T-cell (primary cell): ENCODE data around the gene TSHR. TPM values are rescaled to one million over a fixed set of nuclear protein-coding genes. Genes with fewer than 3 reads are reported as not detected.
A peak's percentile ranks its signal among the peaks of the same experiment; 100 is the strongest.
"Not testable (repeated sequence)": the region's sequence is repeated elsewhere in the genome, so short reads cannot be mapped to it uniquely, and the experiment has no call there.

Experiments
- ATAC-seq, 4 experiments: fragments of 200-7000 bp in 3 of 4; fragments of 150-1000 bp in 1 of 4; cut with Tn5 transposase; replicated peaks in 1 of 4; 1 replicate in 3 of 4; 2 replicates in 1 of 4; pipeline ENCODE4 v1.10.0; 2021; ENCODE audit warnings: moderate library complexity in 3 of 4, mild to moderate bottlenecking in 2 of 4, moderate number of reproducible peaks in 1 of 4
- CTCF ChIA-PET, 2 donors: fragments of 300-600 bp; sonication (Branson Sonifier 250); formaldehyde crosslinking; loops; one replicate each; lab custom pipeline; 2022; ENCODE audit warnings: antibody characterized with exemption in 2 of 2; lab: Charles Lee
- POLR2A ChIA-PET, 2 donors: fragments of 300-600 bp; sonication (Branson Sonifier 250); formaldehyde crosslinking; loops; one replicate each; lab custom pipeline; 2022; ENCODE audit warnings: antibody characterized with exemption in 2 of 2; lab: Charles Lee
- DNase-seq, 35 experiments: peaks; one replicate each; pipeline versions ENCODE4 v3.0.0 to v3.0.0-alpha.2; 2013 to 2023
- H3K27ac ChIP-seq: one replicate; pipeline ENCODE4 v1.5.1; 2013; ENCODE audit warnings: low read length
- H3K27me3 ChIP-seq, 2 experiments: replicated peaks in 1 of 2; 1 replicate in 1 of 2; 2 replicates in 1 of 2; pipeline versions ENCODE4 v1.6.1 to v1.7.0; 2013; ENCODE audit warnings: low read length in 1 of 2, mixed read lengths in 1 of 2; ENCODE audit not compliant: control insufficient read depth in 2 of 2, insufficient read depth in 2 of 2; ENCODE audit errors: extremely low read depth in 1 of 2
- H3K36me3 ChIP-seq, 2 donors: 1 replicate in 1 of 2; 2 replicates in 1 of 2; pipeline versions ENCODE4 v1.6.1 to v1.7.0; 2013; ENCODE audit warnings: low read length in 1 of 2; ENCODE audit not compliant: control insufficient read depth in 2 of 2, insufficient read depth in 1 of 2; ENCODE audit errors: extremely low read depth in 1 of 2
- H3K4me1 ChIP-seq, 2 experiments: 1 replicate in 1 of 2; 2 replicates in 1 of 2; pipeline versions ENCODE4 v1.6.1 to v1.7.0; 2013; ENCODE audit warnings: low read length in 2 of 2, mixed read lengths in 1 of 2; ENCODE audit not compliant: insufficient read depth in 2 of 2, control insufficient read depth in 1 of 2; ENCODE audit errors: extremely low read depth in 1 of 2
- H3K4me3 ChIP-seq, 2 donors: 1 replicate in 1 of 2; 2 replicates in 1 of 2; pipeline versions ENCODE4 v1.5.1 to v1.7.0; 2013; ENCODE audit warnings: mild to moderate bottlenecking in 2 of 2, low read length in 1 of 2, moderate library complexity in 1 of 2; ENCODE audit not compliant: control insufficient read depth in 1 of 2; ENCODE audit errors: extremely low read depth in 1 of 2
- H3K9me3 ChIP-seq: 2 replicates; pipeline ENCODE4 v1.7.0; 2013
- H3K27ac Mint-ChIP-seq, 2 donors: one replicate each; pipeline ENCODE4 v1.8.0; 2020 to 2021; ENCODE audit warnings: mild to moderate bottlenecking in 2 of 2, mixed read lengths in 2 of 2
- H3K27me3 Mint-ChIP-seq, 2 donors: one replicate each; pipeline ENCODE4 v1.8.0; 2021 to 2022; ENCODE audit warnings: mixed read lengths in 2 of 2
- H3K36me3 Mint-ChIP-seq: one replicate; pipeline ENCODE4 v1.8.0; 2021; ENCODE audit warnings: mixed read lengths
- H3K4me1 Mint-ChIP-seq, 3 donors: one replicate each; pipeline ENCODE4 v1.8.0; 2020 to 2022; ENCODE audit warnings: mixed read lengths in 3 of 3, mild to moderate bottlenecking in 1 of 3
- H3K4me3 Mint-ChIP-seq, 3 donors: one replicate each; pipeline ENCODE4 v1.8.0; 2020 to 2022; ENCODE audit warnings: mild to moderate bottlenecking in 3 of 3, mixed read lengths in 3 of 3, moderate library complexity in 3 of 3
- H3K9me3 Mint-ChIP-seq, 3 donors: one replicate each; pipeline ENCODE4 v1.8.0; 2020 to 2022; ENCODE audit warnings: mixed read lengths in 3 of 3
- WGBS: methylation state at CpG from one replicate; pipeline ENCODE4 v1.1.5; 2013; ENCODE audit warnings: missing lambda C conversion rate; ENCODE audit not compliant: insufficient coverage; 5-methylcytosine and 5-hydroxymethylcytosine counted together
- total RNA-seq, 35 experiments: library from RNA in 6 of 35; stranded (reverse) in 6 of 35; fragments of 120-200 nt in 1 of 35; gene quantifications; one replicate each; pipeline versions ENCODE4 v1.2.1 to v1.2.4 and lab custom pipeline; 2013 to 2026

The TSHR gene
- total RNA-seq (1 to 10 TPM in 2 of 5 donors, under 1 TPM in 3; 0.25 to 1.7 (median 0.86) TPM), total RNA-seq (lab: John Stamatoyannopoulos, UW) (0 to 1.1 (median 0.30) reads per million in 29 experiments)
- 0.72 TPM for total RNA-seq (2013)

DNA sequence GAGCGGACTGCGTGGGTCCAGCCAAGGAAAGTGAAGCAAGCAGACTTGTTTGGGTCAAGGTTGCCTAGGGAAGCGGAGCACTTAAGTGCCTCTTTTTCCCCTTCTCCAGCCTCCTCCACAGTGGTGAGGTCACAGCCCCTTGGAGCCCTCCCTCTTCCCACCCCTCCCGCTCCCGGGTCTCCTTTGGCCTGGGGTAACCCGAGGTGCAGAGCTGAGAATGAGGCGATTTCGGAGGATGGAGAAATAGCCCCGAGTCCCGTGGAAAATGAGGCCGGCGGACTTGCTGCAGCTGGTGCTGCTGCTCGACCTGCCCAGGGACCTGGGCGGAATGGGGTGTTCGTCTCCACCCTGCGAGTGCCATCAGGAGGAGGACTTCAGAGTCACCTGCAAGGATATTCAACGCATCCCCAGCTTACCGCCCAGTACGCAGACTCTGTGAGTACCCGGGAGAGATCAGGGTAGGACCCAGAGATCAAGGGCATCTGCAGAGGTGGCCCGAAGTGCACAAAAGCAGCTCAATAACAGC, at the start of gene TSHR:
Gene TSHR, plus strand, starts transcription at position 206 of the 526 bp plus-strand sequence. Its CDS starts 60 bp downstream, at position 266.
- Mint-ChIP-seq H3K27ac (peak within 1 kb of the TSS; percentile 25 to 37), H3K4me1 (peaks cover 42 to 52% (median 49%) of the 10 kb centered on the region in 3 donors)

DNA sequence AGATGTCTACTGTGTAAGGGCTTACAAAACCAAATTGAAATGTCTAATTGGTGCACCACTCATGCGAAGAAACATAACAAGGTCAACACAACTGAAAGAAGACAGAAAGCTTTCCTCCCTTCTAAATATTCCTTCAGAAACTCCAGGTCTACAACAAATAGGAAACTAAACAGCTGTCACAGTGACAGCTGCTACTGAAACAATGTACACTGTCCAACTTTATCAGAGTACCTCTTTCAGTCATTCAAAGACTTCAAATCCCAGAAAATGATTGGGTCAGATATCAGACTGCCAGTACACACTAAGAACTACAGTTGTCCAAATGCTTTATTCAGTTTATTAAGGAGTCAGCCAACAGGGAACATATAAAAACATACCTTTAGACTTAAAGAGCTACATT, 49.1 kb upstream of the TSHR start:
- Mint-ChIP-seq H3K4me1 (no peaks in the 10 kb centered on the region), H3K36me3 (peaks cover 40% of the 10 kb centered on the region), H3K27ac (no peak overlapping the region), H3K9me3 (no peaks in the 10 kb centered on the region), H3K4me3 (no peak overlapping the region), H3K27me3 (no peaks in the 10 kb centered on the region)
- no peaks in the 10 kb centered on the region for H3K27me3 ChIP-seq
- no peak overlapping the region for H3K4me3 ChIP-seq
- H3K4me1 ChIP-seq, result no peaks in the 10 kb centered on the region
- POLR2A ChIA-PET, result no interaction called here
- no peak for ATAC-seq
- 56% methylated on average over 1 of the region's 1 CpG for WGBS
- no peaks in the 10 kb centered on the region for H3K9me3 ChIP-seq
- CTCF ChIA-PET, result interaction anchor here in 1 of 2 donors (0.6 kb wide), 1 partner anchor 62 kb away, joined by 3 read pairs; no protein-coding TSS in a partner anchor
- H3K27ac ChIP-seq, result no peak overlapping the region
- no peak for DNase-seq
- peaks cover 0 to 2% of the 10 kb centered on the region in 2 donors for H3K36me3 ChIP-seq

More for the DNA sequence above, at the start of gene TSHR:
- Histone ChIP-seq H3K4me1 (peaks cover 20 to 23% of the 10 kb centered on the region in 2 experiments), H3K27me3 (peaks cover 0 to 10% of the 10 kb centered on the region in 2 experiments), H3K4me3 (peak within 1 kb of the TSS; percentile 69 to 97), H3K27ac (no peak within 1 kb of the TSS), H3K9me3 (no peaks in the 10 kb centered on the region), H3K36me3 (no peaks in the 10 kb centered on the region)
- Mint-ChIP-seq H3K36me3 (no peaks in the 10 kb centered on the region), H3K27me3 (no peaks in the 10 kb centered on the region), H3K9me3 (no peaks in the 10 kb centered on the region), H3K4me3 (peak within 1 kb of the TSS; percentile 87 to 98 (median 88))
- peak in 7 of 35 experiments; percentile 2 to 37 (median 18) for DNase-seq
- ATAC-seq, result peak; percentile 7 to 37 (median 20)
- 41% methylated on average over 18 of the region's 21 CpGs for WGBS
- ChIA-PET CTCF (interaction anchor here (0.6 to 5.0 kb wide), 13 partner anchors 14 to 1995 kb away, joined by 3 to 85 read pairs (median 4); partner anchors contain the start of gene CEP128 (in 2 of the 2)), POLR2A (interaction anchor here in 1 of 2 donors (1.0 kb wide), 1 partner anchor 13 kb away, joined by 5 read pairs; no protein-coding TSS in a partner anchor)

DNA sequence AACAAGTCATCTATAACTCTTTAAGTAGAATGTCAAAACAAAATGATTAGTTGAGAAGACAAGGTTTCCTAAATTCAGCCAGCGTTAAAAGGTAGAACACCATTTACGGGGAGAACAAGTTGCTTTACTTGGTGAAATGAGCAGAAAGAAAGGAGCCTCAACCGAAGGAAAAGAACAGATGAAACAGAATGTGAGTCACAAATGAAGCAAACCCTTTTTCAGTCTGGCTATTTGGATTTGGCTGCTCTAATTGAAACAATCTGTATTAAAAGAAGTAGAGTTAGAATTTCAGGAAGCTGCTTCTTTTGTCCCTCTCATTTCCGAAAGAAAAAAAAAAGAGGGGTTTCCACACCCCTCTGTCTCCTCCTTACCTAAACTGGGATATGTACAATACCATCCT, 48.5 kb upstream of the TSHR start:
- H3K36me3 Mint-ChIP-seq, result peaks cover 39% of the 10 kb centered on the region
- H3K36me3 ChIP-seq, result peaks cover 0 to 2% of the 10 kb centered on the region in 2 donors
- 100% methylated on average over 1 of the region's 4 CpGs for WGBS
- ATAC-seq (no peak), DNase-seq (no peak)
- no peaks in the 10 kb centered on the region for H3K4me1 ChIP-seq
- H3K4me3 Mint-ChIP-seq, result no peak overlapping the region
- no peak overlapping the region for H3K27ac ChIP-seq
- no peaks in the 10 kb centered on the region for H3K4me1 Mint-ChIP-seq
- no peaks in the 10 kb centered on the region for H3K9me3 ChIP-seq
- H3K9me3 Mint-ChIP-seq, result no peaks in the 10 kb centered on the region
- no peak overlapping the region for H3K4me3 ChIP-seq
- CTCF ChIA-PET, result interaction anchor here in 1 of 2 donors (0.6 kb wide), 1 partner anchor 808 kb away, joined by 3 read pairs; no protein-coding TSS in a partner anchor
- no peak overlapping the region for H3K27ac Mint-ChIP-seq
- H3K27me3 ChIP-seq, result no peaks in the 10 kb centered on the region
- H3K27me3 Mint-ChIP-seq, result no peaks in the 10 kb centered on the region
- POLR2A ChIA-PET, result no interaction called here

DNA sequence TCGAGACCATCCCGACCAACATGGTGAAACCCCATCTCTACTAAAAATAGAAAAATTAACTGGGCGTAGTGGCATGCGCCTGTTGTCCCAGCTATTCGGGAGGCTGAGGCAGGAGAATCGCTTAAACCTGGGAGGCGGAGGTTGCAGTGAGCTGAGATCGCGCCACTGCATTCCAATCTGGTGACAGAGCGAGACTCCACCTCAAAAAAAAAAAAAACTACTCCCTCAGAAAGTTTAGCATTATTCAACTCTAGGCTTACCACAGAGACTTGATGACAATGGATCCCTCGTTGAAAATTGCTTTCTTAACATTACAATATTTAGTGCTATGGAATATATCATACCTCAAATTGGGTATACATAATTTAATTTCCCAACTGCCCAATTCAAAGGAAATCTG, 43.4 kb upstream of the TSHR start:
- ATAC-seq, H3K4me3 Mint-ChIP-seq, H3K4me1 Mint-ChIP-seq, H3K9me3 ChIP-seq, H3K27ac ChIP-seq, POLR2A ChIA-PET, H3K36me3 ChIP-seq, H3K27me3 Mint-ChIP-seq, H3K27ac Mint-ChIP-seq, H3K9me3 Mint-ChIP-seq, H3K27me3 ChIP-seq, H3K4me3 ChIP-seq, H3K4me1 ChIP-seq, DNase-seq: not testable (repeated sequence)
- WGBS, result 100% methylated on average over 8 of the region's 11 CpGs
- CTCF ChIA-PET, result interaction anchor here in 1 of 2 donors (0.6 kb wide), 1 partner anchor 577 kb away, joined by 6 read pairs; no protein-coding TSS in a partner anchor
- peaks cover 45% of the 10 kb centered on the region for H3K36me3 Mint-ChIP-seq

DNA sequence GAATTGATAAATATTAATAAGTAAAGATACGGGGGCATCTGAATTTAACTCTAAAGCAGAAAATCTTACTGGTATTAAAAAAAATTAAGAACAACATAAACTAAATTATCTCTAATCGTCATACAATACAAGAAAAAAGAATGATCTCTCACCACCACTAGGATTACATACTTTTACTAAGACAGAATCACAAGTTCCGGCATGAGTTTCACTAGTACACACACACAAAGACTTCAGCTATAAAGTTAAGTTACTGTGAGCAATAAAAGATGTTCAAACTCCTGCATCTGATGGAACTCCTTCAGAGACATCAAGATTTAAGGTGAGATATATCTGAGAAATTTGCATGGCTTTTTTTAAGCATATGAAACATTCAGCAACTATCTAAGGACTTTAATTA, 35.8 kb upstream of the TSHR start:
- H3K4me3 Mint-ChIP-seq, result no peak overlapping the region
- no peak overlapping the region for H3K27ac ChIP-seq
- no peaks in the 10 kb centered on the region for H3K27me3 Mint-ChIP-seq

DNA sequence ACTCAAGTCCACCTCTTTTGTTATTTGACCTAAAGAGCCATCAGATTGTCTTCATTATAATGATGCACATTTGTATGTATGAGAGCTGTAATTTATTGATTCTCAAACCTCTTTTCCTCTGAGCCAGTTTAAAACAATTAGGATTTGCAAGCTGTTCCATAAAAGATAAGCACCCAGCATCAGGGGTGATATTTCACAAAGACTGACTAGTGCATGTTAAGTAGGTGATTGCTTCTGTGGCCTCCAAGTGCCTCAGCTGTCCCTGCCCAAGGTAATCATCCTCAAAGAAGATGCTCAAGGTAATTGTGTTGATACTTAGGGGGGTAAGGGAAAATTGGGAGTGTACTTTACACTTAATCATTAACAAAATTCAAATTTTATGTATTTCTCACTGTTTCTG, 32.1 kb upstream of the TSHR start:
- H3K27me3 ChIP-seq, result no peaks in the 10 kb centered on the region
- POLR2A ChIA-PET, result interaction anchor here in 1 of 2 donors (0.5 kb wide), 1 partner anchor 12 kb away, joined by 3 read pairs; no protein-coding TSS in a partner anchor
- DNase-seq (no peak), ATAC-seq (no peak)
- no peak overlapping the region for H3K4me3 ChIP-seq
- H3K9me3 ChIP-seq, result no peaks in the 10 kb centered on the region
- Mint-ChIP-seq H3K9me3 (peaks cover 0 to 5% (median 0%) of the 10 kb centered on the region in 3 donors), H3K4me1 (peaks cover 0 to 6% (median 3%) of the 10 kb centered on the region in 3 donors), H3K4me3 (no peak overlapping the region), H3K27me3 (no peaks in the 10 kb centered on the region), H3K27ac (no peak overlapping the region), H3K36me3 (peaks cover 43% of the 10 kb centered on the region)
- H3K27ac ChIP-seq, result no peak overlapping the region
- CTCF ChIA-PET, result no interaction called here
- no peaks in the 10 kb centered on the region for H3K36me3 ChIP-seq
- H3K4me1 ChIP-seq, result no peaks in the 10 kb centered on the region

More for the DNA sequence above, 35.8 kb upstream of the TSHR start:
- CTCF ChIA-PET, result no interaction called here
- Histone ChIP-seq H3K4me1 (no peaks in the 10 kb centered on the region), H3K9me3 (no peaks in the 10 kb centered on the region), H3K27me3 (no peaks in the 10 kb centered on the region), H3K4me3 (no peak overlapping the region), H3K36me3 (peaks cover 0 to 8% of the 10 kb centered on the region in 2 donors)
- WGBS, result no CpG with 5 or more reads among the region's 3 CpGs
- ATAC-seq (no peak), DNase-seq (no peak)
- H3K4me1 Mint-ChIP-seq, result peaks cover 2 to 5% (median 3%) of the 10 kb centered on the region in 3 donors
- H3K27ac Mint-ChIP-seq, result no peak overlapping the region
- POLR2A ChIA-PET, result no interaction called here
- H3K36me3 Mint-ChIP-seq, result peaks cover 49% of the 10 kb centered on the region
- peaks cover 0 to under 1% (median 0%) of the 10 kb centered on the region in 3 donors for H3K9me3 Mint-ChIP-seq
